ENCODE data around the gene EFCAB14. TPM values are rescaled to one million over a fixed set of nuclear protein-coding genes. Genes with fewer than 3 reads are reported as not detected.

Gene EFCAB14
- total RNA-seq, 1 experiment from 2014 or later = 95.4 TPM

- no peaks in the 10 kb centered on the region for H3K27me3 ChIP-seq (ENCODE audit: insufficient read depth, low read depth)
- no TSS peak for BruUV-seq (replicated peaks)
- no peaks in the 10 kb centered on the region for H3K9me2 ChIP-seq (ENCODE audit: insufficient read depth)
- H4K20me1 ChIP-seq (ENCODE audit: insufficient read depth) = no peaks in the 10 kb centered on the region
- H3F3A ChIP-seq (ENCODE audit: insufficient read depth, low read depth) = peaks cover 17% of the 10 kb centered on the region
- POLR2A ChIA-PET (ENCODE audit: unreplicated experiment) = no interaction called here
- no peak for TF ChIP-seq EZH2 (IDR thresholded peaks at IDR 0.05; ENCODE audit: low read depth)
- TF ChIP-seq, protein P1, sequence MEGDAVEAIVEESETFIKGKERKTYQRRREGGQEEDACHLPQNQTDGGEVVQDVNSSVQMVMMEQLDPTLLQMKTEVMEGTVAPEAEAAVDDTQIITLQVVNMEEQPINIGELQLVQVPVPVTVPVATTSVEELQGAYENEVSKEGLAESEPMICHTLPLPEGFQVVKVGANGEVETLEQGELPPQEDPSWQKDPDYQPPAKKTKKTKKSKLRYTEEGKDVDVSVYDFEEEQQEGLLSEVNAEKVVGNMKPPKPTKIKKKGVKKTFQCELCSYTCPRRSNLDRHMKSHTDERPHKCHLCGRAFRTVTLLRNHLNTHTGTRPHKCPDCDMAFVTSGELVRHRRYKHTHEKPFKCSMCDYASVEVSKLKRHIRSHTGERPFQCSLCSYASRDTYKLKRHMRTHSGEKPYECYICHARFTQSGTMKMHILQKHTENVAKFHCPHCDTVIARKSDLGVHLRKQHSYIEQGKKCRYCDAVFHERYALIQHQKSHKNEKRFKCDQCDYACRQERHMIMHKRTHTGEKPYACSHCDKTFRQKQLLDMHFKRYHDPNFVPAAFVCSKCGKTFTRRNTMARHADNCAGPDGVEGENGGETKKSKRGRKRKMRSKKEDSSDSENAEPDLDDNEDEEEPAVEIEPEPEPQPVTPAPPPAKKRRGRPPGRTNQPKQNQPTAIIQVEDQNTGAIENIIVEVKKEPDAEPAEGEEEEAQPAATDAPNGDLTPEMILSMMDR (conservative IDR thresholded peaks at IDR 0.05) = no peak
- no peak overlapping the region; the same call in 1 of the 2 replicates for H3K4me2 ChIP-seq
- H3K27ac ChIP-seq = peak overlapping the region; percentile 62; the same call in 1 of the 2 replicates
- peaks cover 8% of the 10 kb centered on the region; the same call in 1 of the 2 replicates for H3K36me3 ChIP-seq (ENCODE audit: low read depth)
- H3K4me3 ChIP-seq = no peak overlapping the region
- H3K79me2 ChIP-seq (ENCODE audit: low read depth) = no peaks in the 10 kb centered on the region
- DNase-seq = no peak
- intact Hi-C loops (cut with micrococcal nuclease; ENCODE audit: unreplicated experiment) = loop anchor here (2.0 kb wide), 1 partner anchor 37 kb away; the partner anchor contains the start of gene MKNK1
- CTCF ChIA-PET = no interaction called here
- H3K4me1 ChIP-seq (replicated peaks; ENCODE audit: insufficient read depth) = peaks cover 23% of the 10 kb centered on the region
- no peak overlapping the region for H2AFZ ChIP-seq
- H3K9me3 ChIP-seq (ENCODE audit: insufficient read depth, low read depth) = no peaks in the 10 kb centered on the region
These were observed 76.7 kb downstream of the EFCAB14 start for GRCh38 chr1:46642115-46642680.

- no peak overlapping the region for H3K4me2 ChIP-seq
- no TSS peak for BruUV-seq (replicated peaks)
- no peaks in the 10 kb centered on the region for H3K9me3 ChIP-seq (ENCODE audit: insufficient read depth, low read depth)
- no peaks in the 10 kb centered on the region for H3K79me2 ChIP-seq (ENCODE audit: low read depth)
- no peaks in the 10 kb centered on the region for H4K20me1 ChIP-seq (ENCODE audit: insufficient read depth)
- no peaks in the 10 kb centered on the region for H3K27me3 ChIP-seq (ENCODE audit: insufficient read depth, low read depth)
- no peak overlapping the region for H2AFZ ChIP-seq
- H3K36me3 ChIP-seq (ENCODE audit: low read depth) = peaks cover 11% of the 10 kb centered on the region; the same call in 1 of the 2 replicates
- no peak for DNase-seq
- peaks cover 17% of the 10 kb centered on the region for H3F3A ChIP-seq (ENCODE audit: insufficient read depth, low read depth)
- no peak overlapping the region for H3K4me3 ChIP-seq
- intact Hi-C loops (cut with micrococcal nuclease; ENCODE audit: unreplicated experiment) = no loop called here
- H3K9me2 ChIP-seq (ENCODE audit: insufficient read depth) = no peaks in the 10 kb centered on the region
- ChIA-PET CTCF (interaction anchor here (1.0 kb wide), 1 partner anchor 16 kb away, joined by 5 read pairs; no protein-coding TSS in a partner anchor), POLR2A (ENCODE audit: unreplicated experiment) (no interaction called here)
- no peak overlapping the region for H3K27ac ChIP-seq
- TF ChIP-seq EZH2 (IDR thresholded peaks at IDR 0.05; ENCODE audit: low read depth) = no peak
- TF ChIP-seq, protein P1 (conservative IDR thresholded peaks at IDR 0.05) = no peak
- peaks cover 23% of the 10 kb centered on the region for H3K4me1 ChIP-seq (replicated peaks; ENCODE audit: insufficient read depth)
These were observed 79.4 kb downstream of the EFCAB14 start for GRCh38 chr1:46639547-46639946.

GRCh38 chr1:46638921-46639320, 80.0 kb downstream of the EFCAB14 start:
- POLR2A ChIA-PET (ENCODE audit: unreplicated experiment) = no interaction called here
- TF ChIP-seq, protein P1 (conservative IDR thresholded peaks at IDR 0.05) = no peak
- TF ChIP-seq EZH2 (IDR thresholded peaks at IDR 0.05; ENCODE audit: low read depth) = no peak
- DNase-seq = no peak
- intact Hi-C loops (cut with micrococcal nuclease; ENCODE audit: unreplicated experiment) = no loop called here
- peaks cover 18% of the 10 kb centered on the region for H3K4me1 ChIP-seq (replicated peaks; ENCODE audit: insufficient read depth)
- H3K36me3 ChIP-seq (ENCODE audit: low read depth) = peaks cover 11% of the 10 kb centered on the region; the same call in 1 of the 2 replicates
- no peaks in the 10 kb centered on the region for H4K20me1 ChIP-seq (ENCODE audit: insufficient read depth)
- no TSS peak for BruUV-seq (replicated peaks)
- H3K27me3 ChIP-seq (ENCODE audit: insufficient read depth, low read depth) = no peaks in the 10 kb centered on the region
- H3K9me2 ChIP-seq (ENCODE audit: insufficient read depth) = no peaks in the 10 kb centered on the region
- H3K79me2 ChIP-seq (ENCODE audit: low read depth) = no peaks in the 10 kb centered on the region
- H3K4me2 ChIP-seq = no peak overlapping the region
- peaks cover 13% of the 10 kb centered on the region for H3F3A ChIP-seq (ENCODE audit: insufficient read depth, low read depth)
- no peak overlapping the region for H3K4me3 ChIP-seq
- no peak overlapping the region for H3K27ac ChIP-seq
- CTCF ChIA-PET = no interaction called here
- no peak overlapping the region for H2AFZ ChIP-seq
- H3K9me3 ChIP-seq (ENCODE audit: insufficient read depth, low read depth) = no peaks in the 10 kb centered on the region

Measured in PC-9 (cell line).